GM10266 (cell line): ENCODE data around the gene CDKL4.

Source experiments
- DNase-seq: peaks from one replicate; pipeline ENCODE4 v3.0.0; 2012; ENCODE audit errors: extremely low spot score
- CTCF ChIP-seq: IDR thresholded peaks from 2 replicates; pipeline ENCODE4 v1.5.1; 2012; ENCODE audit warnings: mild to moderate bottlenecking, low read depth; ENCODE audit not compliant: control insufficient read depth, insufficient read depth; ENCODE audit errors: missing control alignments

CDKL4 gene

GRCh38 chr2:39194686-39195085 is 49.1 kb downstream of the CDKL4 start:
- no peak for DNase-seq
- TF ChIP-seq CTCF: no peak

GRCh38 chr2:39188960-39189494 is 54.7 kb downstream of the CDKL4 start:
- TF ChIP-seq CTCF: no peak
- DNase-seq: no peak

GRCh38 chr2:39183673-39184072 is 60.1 kb downstream of the CDKL4 start:
- no peak for TF ChIP-seq CTCF
- DNase-seq: no peak

- no peak for DNase-seq
- TF ChIP-seq CTCF: no peak
Observed at GRCh38 chr2:39181297-39181696, 62.5 kb downstream of the CDKL4 start.

- no peak for TF ChIP-seq CTCF
- no peak for DNase-seq
Observed at GRCh38 chr2:39179974-39180960, 63.5 kb downstream of the CDKL4 start.

GRCh38 chr2:39178756-39179155 is 65.0 kb downstream of the CDKL4 start:
- no peak for DNase-seq
- no peak for TF ChIP-seq CTCF

- no peak for TF ChIP-seq CTCF
- no peak for DNase-seq
Observed at GRCh38 chr2:39176997-39177396, 66.8 kb downstream of the CDKL4 start.
